Glutamatergic neuron (in vitro differentiated cells): ENCODE data around the gene PYGB. TPM values are rescaled to one million over a fixed set of nuclear protein-coding genes. Genes with fewer than 3 reads are reported as not detected.

Source experiments
- DNase-seq: peaks from one replicate; pipeline ENCODE4 v3.0.0; 2022
- H3K27ac Mint-ChIP-seq: one replicate; pipeline ENCODE4 v1.8.0; 2020; ENCODE audit warnings: mild to moderate bottlenecking, mixed read lengths, inconsistent platforms; ENCODE audit not compliant: unreplicated experiment
- H3K27me3 Mint-ChIP-seq: one replicate; pipeline ENCODE4 v1.8.0; 2020; ENCODE audit warnings: mild to moderate bottlenecking, moderate library complexity, mixed read lengths, inconsistent platforms; ENCODE audit not compliant: unreplicated experiment
- H3K36me3 Mint-ChIP-seq: one replicate; pipeline ENCODE4 v1.8.0; 2020; ENCODE audit warnings: mild to moderate bottlenecking, mixed read lengths, inconsistent platforms; ENCODE audit not compliant: unreplicated experiment
- H3K4me1 Mint-ChIP-seq: one replicate; pipeline ENCODE4 v1.8.0; 2020; ENCODE audit warnings: mild to moderate bottlenecking, low read depth, mixed read lengths, inconsistent platforms; ENCODE audit not compliant: unreplicated experiment
- H3K4me3 Mint-ChIP-seq: one replicate; pipeline ENCODE4 v1.8.0; 2020; ENCODE audit warnings: mild to moderate bottlenecking, mixed read lengths, inconsistent platforms; ENCODE audit not compliant: unreplicated experiment
- H3K9me3 Mint-ChIP-seq: one replicate; pipeline ENCODE4 v1.8.0; 2020; ENCODE audit warnings: mild to moderate bottlenecking, moderate library complexity, mixed read lengths, inconsistent platforms; ENCODE audit not compliant: unreplicated experiment
- CTCF ChIP-seq: fragments of 200-600 bp; sonication (generic); IDR thresholded peaks from one replicate; pipeline ENCODE4 v1.5.0; 2021; ENCODE audit not compliant: partially characterized antibody, unreplicated experiment
- total RNA-seq: library from RNA; stranded (reverse); fragmentation: NEBNext Ultra II Directional; extraction: Animal tissue kit (Norgen Biotek cat#: 25700); gene quantifications from one replicate; pipeline ENCODE4 v1.2.1, GENCODE V29; 2021; ENCODE audit not compliant: unreplicated experiment

Gene PYGB
- total RNA-seq, 1 donor from 2014 or later, result 295 TPM

- Mint-ChIP-seq H3K9me3 (peaks cover 18% of the 10 kb centered on the region), H3K36me3 (no peaks in the 10 kb centered on the region), H3K4me3 (no peak overlapping the region), H3K4me1 (peaks cover 17% of the 10 kb centered on the region), H3K27ac (no peak overlapping the region), H3K27me3 (peaks cover 17% of the 10 kb centered on the region)
- TF ChIP-seq CTCF, result no peak
- DNase-seq, result no peak
These were observed 28.5 kb upstream of the PYGB start for GRCh38 chr20:25219365-25219764.

GRCh38 chr20:25220021-25220730 lies 27.7 kb upstream of the PYGB start:
- no peak for DNase-seq
- peak; percentile 48 for TF ChIP-seq CTCF
- Mint-ChIP-seq H3K27me3 (peaks cover 17% of the 10 kb centered on the region), H3K36me3 (no peaks in the 10 kb centered on the region), H3K4me1 (peaks cover 17% of the 10 kb centered on the region), H3K4me3 (no peak overlapping the region), H3K9me3 (peaks cover 18% of the 10 kb centered on the region), H3K27ac (no peak overlapping the region)

- H3K36me3 Mint-ChIP-seq, result no peaks in the 10 kb centered on the region
- H3K27me3 Mint-ChIP-seq, result peaks cover 17% of the 10 kb centered on the region
- peak overlapping the region; percentile 66 for H3K27ac Mint-ChIP-seq
- H3K4me3 Mint-ChIP-seq, result no peak overlapping the region
- H3K9me3 Mint-ChIP-seq, result peaks cover 15% of the 10 kb centered on the region
- H3K4me1 Mint-ChIP-seq, result peaks cover 17% of the 10 kb centered on the region
- no peak for DNase-seq
- TF ChIP-seq CTCF, result no peak
These were observed 26.9 kb upstream of the PYGB start for GRCh38 chr20:25220810-25221591.

- Mint-ChIP-seq H3K27ac (peak overlapping the region; percentile 22), H3K4me1 (peaks cover 17% of the 10 kb centered on the region), H3K36me3 (no peaks in the 10 kb centered on the region), H3K9me3 (peaks cover 12% of the 10 kb centered on the region), H3K4me3 (peak overlapping the region; percentile 32), H3K27me3 (peaks cover 19% of the 10 kb centered on the region)
- no peak for TF ChIP-seq CTCF
- DNase-seq, result no peak
These were observed 26.1 kb upstream of the PYGB start for GRCh38 chr20:25221592-25222460.
